LNCAP (cell line): Measurements from ENCODE around the gene PPP1R1B.

Experiments
- CTCF ChIP-seq: fragments of 450-650 bp; IDR thresholded peaks from 2 replicates; pipeline ENCODE4 v1.5.1; 2017; ENCODE audit warnings: mild to moderate bottlenecking

PPP1R1B gene

GRCh38 chr17:39679521-39680192 lies 52.9 kb downstream of the PPP1R1B start:
- no peak for TF ChIP-seq CTCF

GRCh38 chr17:39683295-39683939 lies 56.7 kb downstream of the PPP1R1B start:
- TF ChIP-seq CTCF, result no peak

GRCh38 chr17:39684369-39685192 lies 57.8 kb downstream of the PPP1R1B start:
- TF ChIP-seq CTCF, result no peak
